Measurements from ENCODE around the gene PCDH9.

PCDH9 gene

DNA sequence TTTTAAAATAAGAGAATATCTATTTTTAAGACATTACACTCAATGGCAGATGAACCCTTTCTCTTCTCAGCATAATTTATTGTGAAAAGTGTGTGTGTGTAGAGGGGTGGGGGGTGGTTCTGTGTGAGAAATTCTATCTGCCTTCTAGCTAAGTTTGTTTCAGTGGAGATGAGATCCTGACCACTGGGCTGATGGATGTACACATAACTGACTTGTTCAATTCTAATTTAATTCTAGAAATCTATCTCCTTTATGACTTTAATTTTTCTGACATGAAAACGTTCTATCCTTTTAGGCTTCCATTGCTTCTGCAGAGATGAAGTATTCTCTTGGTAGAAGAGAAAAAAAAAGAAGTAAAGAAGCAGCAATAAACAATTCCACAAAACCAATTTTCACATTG lies 891.6 kb downstream of the PCDH9 start:
- TF ChIP-seq, protein P1, sequence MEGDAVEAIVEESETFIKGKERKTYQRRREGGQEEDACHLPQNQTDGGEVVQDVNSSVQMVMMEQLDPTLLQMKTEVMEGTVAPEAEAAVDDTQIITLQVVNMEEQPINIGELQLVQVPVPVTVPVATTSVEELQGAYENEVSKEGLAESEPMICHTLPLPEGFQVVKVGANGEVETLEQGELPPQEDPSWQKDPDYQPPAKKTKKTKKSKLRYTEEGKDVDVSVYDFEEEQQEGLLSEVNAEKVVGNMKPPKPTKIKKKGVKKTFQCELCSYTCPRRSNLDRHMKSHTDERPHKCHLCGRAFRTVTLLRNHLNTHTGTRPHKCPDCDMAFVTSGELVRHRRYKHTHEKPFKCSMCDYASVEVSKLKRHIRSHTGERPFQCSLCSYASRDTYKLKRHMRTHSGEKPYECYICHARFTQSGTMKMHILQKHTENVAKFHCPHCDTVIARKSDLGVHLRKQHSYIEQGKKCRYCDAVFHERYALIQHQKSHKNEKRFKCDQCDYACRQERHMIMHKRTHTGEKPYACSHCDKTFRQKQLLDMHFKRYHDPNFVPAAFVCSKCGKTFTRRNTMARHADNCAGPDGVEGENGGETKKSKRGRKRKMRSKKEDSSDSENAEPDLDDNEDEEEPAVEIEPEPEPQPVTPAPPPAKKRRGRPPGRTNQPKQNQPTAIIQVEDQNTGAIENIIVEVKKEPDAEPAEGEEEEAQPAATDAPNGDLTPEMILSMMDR (IDR thresholded peaks at IDR 0.05; ENCODE audit: insufficient read depth, low read depth, low read length, missing control alignments) = no peak
- no peak for DNase-seq (ENCODE audit: low read depth)
- no peak overlapping the region for H3K4me3 ChIP-seq (ENCODE audit: low read length)

DNA sequence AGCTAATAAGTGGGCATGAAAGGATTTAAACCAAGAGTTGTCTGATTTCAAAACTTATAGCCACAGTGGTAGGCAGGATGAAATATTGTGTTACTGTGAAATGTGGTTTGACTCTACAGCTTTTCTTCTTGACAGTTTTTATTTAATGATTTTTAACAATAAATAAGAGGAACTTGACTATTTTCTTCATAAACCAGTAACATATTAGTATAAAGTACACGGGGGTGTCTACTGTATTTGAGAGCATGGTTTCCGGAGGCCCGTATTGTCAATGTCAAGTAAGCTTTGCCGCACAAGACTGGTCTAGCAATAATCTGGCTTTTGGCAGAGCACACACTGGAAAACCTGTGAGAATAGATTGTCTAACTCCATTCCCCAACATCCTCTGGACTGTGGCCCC lies 894.5 kb downstream of the PCDH9 start:
- H3K4me3 ChIP-seq (ENCODE audit: low read length) = no peak overlapping the region
- TF ChIP-seq, protein P1 (IDR thresholded peaks at IDR 0.05; ENCODE audit: insufficient read depth, low read depth, low read length, missing control alignments) = no peak
- no peak for DNase-seq (ENCODE audit: low read depth)

DNA sequence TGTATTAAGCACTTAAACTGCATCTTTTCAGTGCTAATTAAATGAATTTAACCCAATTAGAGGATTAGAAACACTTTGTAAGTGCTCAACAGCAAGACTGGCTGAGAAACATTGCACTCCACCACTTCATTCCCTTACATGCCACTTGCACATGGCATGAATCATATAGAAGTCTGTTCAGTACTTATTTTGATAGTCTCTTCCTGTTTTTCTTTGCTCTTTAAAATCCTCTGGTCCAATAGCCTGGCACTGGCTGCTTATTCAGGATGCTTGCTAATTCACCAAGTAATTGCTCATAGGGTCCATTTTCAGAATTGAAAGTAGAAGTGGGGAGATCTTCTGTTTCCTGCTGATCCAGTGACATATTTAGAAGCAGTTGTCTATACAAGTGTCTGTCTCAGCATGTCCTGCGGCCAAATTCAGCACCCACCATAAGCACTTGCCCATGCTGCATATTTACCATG lies 900.1 kb downstream of the PCDH9 start:
- H3K4me3 ChIP-seq (ENCODE audit: low read length) = no peak overlapping the region
- TF ChIP-seq, protein P1 (IDR thresholded peaks at IDR 0.05; ENCODE audit: insufficient read depth, low read depth, low read length, missing control alignments) = no peak
- DNase-seq (ENCODE audit: low read depth) = peak; percentile 27

- TF ChIP-seq, protein P1 (IDR thresholded peaks at IDR 0.05; ENCODE audit: insufficient read depth, low read depth, low read length, missing control alignments) = no peak
- DNase-seq (ENCODE audit: low read depth) = no peak
- no peak overlapping the region for H3K4me3 ChIP-seq (ENCODE audit: low read length)
These were observed 901.7 kb downstream of the PCDH9 start for GRCh38 chr13:66328476-66328875.

GRCh38 chr13:66323745-66324347 lies 906.3 kb downstream of the PCDH9 start:
- H3K4me3 ChIP-seq (ENCODE audit: low read length) = no peak overlapping the region
- TF ChIP-seq, protein P1 (IDR thresholded peaks at IDR 0.05; ENCODE audit: insufficient read depth, low read depth, low read length, missing control alignments) = no peak
- no peak for DNase-seq (ENCODE audit: low read depth)

DNA sequence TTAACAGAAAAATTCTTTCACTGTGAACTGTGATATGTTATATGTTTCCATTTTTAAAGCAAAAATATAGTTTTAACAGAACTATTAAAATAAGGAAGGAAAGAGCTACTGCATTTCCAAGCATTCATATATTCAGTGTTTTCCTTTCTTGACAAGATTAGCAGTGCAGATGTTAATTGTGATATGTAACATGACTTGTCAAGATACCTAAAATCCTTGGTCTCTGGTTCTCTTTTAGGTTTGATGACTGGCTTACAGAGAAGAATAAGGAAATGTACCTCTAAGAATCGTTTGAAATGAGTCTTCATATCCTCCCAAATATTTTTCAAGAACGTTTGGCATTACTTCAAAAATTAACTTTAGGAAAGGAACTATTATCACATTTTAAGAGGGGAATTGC lies 907.2 kb downstream of the PCDH9 start:
- TF ChIP-seq, protein P1 (IDR thresholded peaks at IDR 0.05; ENCODE audit: insufficient read depth, low read depth, low read length, missing control alignments) = no peak
- H3K4me3 ChIP-seq (ENCODE audit: low read length) = no peak overlapping the region
- no peak for DNase-seq (ENCODE audit: low read depth)

- DNase-seq (ENCODE audit: low read depth) = no peak
- TF ChIP-seq, protein P1 (IDR thresholded peaks at IDR 0.05; ENCODE audit: insufficient read depth, low read depth, low read length, missing control alignments) = no peak
- H3K4me3 ChIP-seq (ENCODE audit: low read length) = no peak overlapping the region
These were observed 907.9 kb downstream of the PCDH9 start for GRCh38 chr13:66322193-66322740.

All from epithelial cell of esophagus (primary cell).